HFFc6 (cell line): Measurements from ENCODE around the gene PIGO. TPM values are rescaled to one million over a fixed set of nuclear protein-coding genes. Genes with fewer than 3 reads are reported as not detected.
A peak's percentile ranks its signal among the peaks of the same experiment; 100 is the strongest.

Source experiments
- DNase-seq: peaks from one replicate; pipeline ENCODE4 v3.0.0-alpha.2; 2018
- H3K27ac Mint-ChIP-seq: 2 replicates; pipeline ENCODE4 v1.8.0; 2020; ENCODE audit warnings: mild to moderate bottlenecking, mixed read lengths
- H3K27me3 Mint-ChIP-seq: 2 replicates; pipeline ENCODE4 v1.8.0; 2021; ENCODE audit warnings: mild to moderate bottlenecking, moderate library complexity, mixed read lengths; ENCODE audit not compliant: insufficient read depth
- H3K36me3 Mint-ChIP-seq: 2 replicates; pipeline ENCODE4 v1.8.0; 2021; ENCODE audit warnings: low read depth, mixed read lengths
- H3K4me1 Mint-ChIP-seq: 2 replicates; pipeline ENCODE4 v1.8.0; 2020; ENCODE audit warnings: low read depth, mixed read lengths
- H3K4me3 Mint-ChIP-seq: 2 replicates; pipeline ENCODE4 v1.8.0; 2020; ENCODE audit warnings: mild to moderate bottlenecking, moderate library complexity, mixed read lengths
- H3K9me3 Mint-ChIP-seq: 2 replicates; pipeline ENCODE4 v1.8.0; 2020; ENCODE audit warnings: mild to moderate bottlenecking, mixed read lengths
- total RNA-seq, 6 experiments: library from RNA; stranded (reverse); fragmentation: NEBNext Ultra II Directional; extraction: Animal tissue kit (Norgen Biotek cat#: 25700); gene quantifications; 2 replicates in 1 of 6; 3 replicates in 5 of 6; pipeline ENCODE4 v1.2.3, GENCODE V29; 2021
- TF ChIP-seq, protein P1 (sequence below): fragments of 200-600 bp; sonication (generic); IDR thresholded peaks from 2 replicates; pipeline ENCODE4 v1.5.0; 2021; ENCODE audit warnings: antibody characterized with exemption, mild to moderate bottlenecking

PIGO gene
- total RNA-seq, 6 experiments from 2014 or later: 23.0 to 30.3 (median 28.3) TPM

DNA sequence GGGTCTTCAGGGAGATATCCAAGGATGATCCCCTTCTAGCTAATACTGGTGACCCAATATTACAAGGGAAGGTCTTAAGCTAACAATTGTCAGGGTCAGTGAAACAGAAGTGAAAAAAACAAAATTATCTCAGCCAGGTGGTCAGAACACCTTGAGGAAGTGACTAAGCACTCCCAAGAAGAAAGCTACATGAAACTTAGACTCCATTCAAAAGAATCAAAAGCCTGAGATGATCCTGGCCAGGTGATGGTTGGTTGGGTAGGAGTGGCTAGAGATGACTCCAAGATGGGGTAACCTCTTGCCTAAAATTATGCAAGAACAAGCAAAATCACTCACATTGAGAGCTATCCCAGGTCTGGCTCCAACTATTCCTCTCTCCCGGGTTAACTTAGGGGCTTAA, 29.3 kb downstream of the PIGO start:
- TF ChIP-seq, protein P1, sequence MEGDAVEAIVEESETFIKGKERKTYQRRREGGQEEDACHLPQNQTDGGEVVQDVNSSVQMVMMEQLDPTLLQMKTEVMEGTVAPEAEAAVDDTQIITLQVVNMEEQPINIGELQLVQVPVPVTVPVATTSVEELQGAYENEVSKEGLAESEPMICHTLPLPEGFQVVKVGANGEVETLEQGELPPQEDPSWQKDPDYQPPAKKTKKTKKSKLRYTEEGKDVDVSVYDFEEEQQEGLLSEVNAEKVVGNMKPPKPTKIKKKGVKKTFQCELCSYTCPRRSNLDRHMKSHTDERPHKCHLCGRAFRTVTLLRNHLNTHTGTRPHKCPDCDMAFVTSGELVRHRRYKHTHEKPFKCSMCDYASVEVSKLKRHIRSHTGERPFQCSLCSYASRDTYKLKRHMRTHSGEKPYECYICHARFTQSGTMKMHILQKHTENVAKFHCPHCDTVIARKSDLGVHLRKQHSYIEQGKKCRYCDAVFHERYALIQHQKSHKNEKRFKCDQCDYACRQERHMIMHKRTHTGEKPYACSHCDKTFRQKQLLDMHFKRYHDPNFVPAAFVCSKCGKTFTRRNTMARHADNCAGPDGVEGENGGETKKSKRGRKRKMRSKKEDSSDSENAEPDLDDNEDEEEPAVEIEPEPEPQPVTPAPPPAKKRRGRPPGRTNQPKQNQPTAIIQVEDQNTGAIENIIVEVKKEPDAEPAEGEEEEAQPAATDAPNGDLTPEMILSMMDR: no peak
- Mint-ChIP-seq H3K27ac (peak overlapping the region; percentile 15; the same call in 1 of the 2 replicates), H3K4me3 (no peak overlapping the region), H3K27me3 (no peaks in the 10 kb centered on the region; the same call in none of the 2 replicates), H3K4me1 (peaks cover 45% of the 10 kb centered on the region), H3K9me3 (no peaks in the 10 kb centered on the region), H3K36me3 (peaks cover 67% of the 10 kb centered on the region)
- DNase-seq: no peak

DNA sequence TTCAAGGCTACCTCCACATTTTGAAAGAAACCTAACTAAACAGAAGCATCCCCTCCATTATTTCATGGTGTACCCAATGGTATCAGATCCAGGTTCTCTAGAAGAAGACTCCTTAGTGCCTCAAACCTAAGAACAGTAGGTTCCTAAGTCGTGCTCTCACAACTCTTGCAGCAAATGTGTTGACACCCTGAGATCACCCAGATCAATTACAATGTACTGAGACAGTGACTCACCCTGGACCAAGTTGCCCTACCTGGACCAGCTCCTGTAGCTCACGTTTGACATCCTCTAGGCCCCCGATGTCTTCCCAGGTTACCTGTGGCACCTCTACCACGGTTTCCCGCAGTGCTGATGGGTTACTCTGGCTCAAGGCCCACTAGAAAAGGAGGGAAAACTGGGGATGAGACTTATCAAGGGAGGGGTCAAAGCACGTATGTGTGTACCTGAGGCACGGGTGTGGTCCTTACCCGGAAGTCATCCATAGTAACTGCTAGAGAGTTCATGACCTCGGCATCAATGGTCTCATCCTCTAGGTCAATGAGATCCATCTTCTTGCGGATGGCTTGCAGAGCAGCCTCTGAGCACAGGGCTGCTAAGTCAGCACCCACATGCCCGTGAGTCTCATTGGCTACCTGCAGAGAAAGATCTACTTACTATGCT, 35.7 kb downstream of the PIGO start:
- Mint-ChIP-seq H3K27ac (no peak overlapping the region; the same call in 1 of the 2 replicates), H3K36me3 (peaks cover 77% of the 10 kb centered on the region), H3K4me1 (no peaks in the 10 kb centered on the region), H3K27me3 (peaks cover 12% of the 10 kb centered on the region), H3K4me3 (no peak overlapping the region), H3K9me3 (no peaks in the 10 kb centered on the region)
- TF ChIP-seq, protein P1: no peak
- no peak for DNase-seq

DNA sequence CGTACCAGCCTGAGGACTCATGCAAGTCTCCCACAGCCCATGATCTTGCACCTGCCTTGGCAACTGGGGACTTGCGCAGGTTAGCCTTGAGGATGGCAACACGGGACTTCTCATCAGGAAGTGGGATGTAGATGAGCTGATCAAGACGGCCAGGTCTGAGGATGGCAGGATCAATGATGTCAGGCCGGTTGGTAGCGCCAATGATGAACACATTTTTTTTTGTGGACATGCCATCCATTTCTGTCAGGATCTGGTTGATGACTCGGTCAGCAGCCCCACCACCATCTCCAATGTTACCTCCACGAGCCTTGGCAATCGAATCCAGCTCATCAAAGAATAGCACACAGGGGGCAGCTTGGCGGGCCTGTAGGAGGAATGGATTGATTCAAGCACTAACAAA, 37.0 kb downstream of the PIGO start:
- H3K27me3 Mint-ChIP-seq: peaks cover 12% of the 10 kb centered on the region
- H3K4me1 Mint-ChIP-seq: no peaks in the 10 kb centered on the region
- H3K36me3 Mint-ChIP-seq: peaks cover 82% of the 10 kb centered on the region
- no peak overlapping the region for H3K4me3 Mint-ChIP-seq
- no peak for DNase-seq
- H3K27ac Mint-ChIP-seq: peak overlapping the region; percentile 60
- H3K9me3 Mint-ChIP-seq: no peaks in the 10 kb centered on the region
- TF ChIP-seq, protein P1: no peak

DNA sequence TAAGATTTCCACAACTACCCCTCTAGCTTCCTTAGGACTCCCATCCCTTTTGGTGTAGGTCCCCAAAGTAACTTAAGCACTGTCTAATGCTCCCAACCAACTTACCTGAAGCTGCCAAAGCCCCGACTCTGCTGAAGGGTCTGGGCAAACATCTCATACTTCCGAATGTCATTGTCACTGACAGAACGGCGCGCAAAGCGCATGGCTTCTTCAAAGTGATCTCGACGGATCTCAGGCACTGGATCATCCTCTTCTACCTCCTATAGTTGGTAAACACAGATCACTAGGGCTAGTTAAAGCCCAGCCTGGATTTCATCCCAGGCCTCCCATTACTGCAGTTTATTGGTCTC, 39.1 kb downstream of the PIGO start:
- Mint-ChIP-seq H3K27me3 (peaks cover 12% of the 10 kb centered on the region), H3K27ac (no peak overlapping the region; the same call in 1 of the 2 replicates), H3K36me3 (peaks cover 68% of the 10 kb centered on the region), H3K4me3 (no peak overlapping the region), H3K4me1 (no peaks in the 10 kb centered on the region), H3K9me3 (no peaks in the 10 kb centered on the region)
- no peak for DNase-seq
- TF ChIP-seq, protein P1: no peak

DNA sequence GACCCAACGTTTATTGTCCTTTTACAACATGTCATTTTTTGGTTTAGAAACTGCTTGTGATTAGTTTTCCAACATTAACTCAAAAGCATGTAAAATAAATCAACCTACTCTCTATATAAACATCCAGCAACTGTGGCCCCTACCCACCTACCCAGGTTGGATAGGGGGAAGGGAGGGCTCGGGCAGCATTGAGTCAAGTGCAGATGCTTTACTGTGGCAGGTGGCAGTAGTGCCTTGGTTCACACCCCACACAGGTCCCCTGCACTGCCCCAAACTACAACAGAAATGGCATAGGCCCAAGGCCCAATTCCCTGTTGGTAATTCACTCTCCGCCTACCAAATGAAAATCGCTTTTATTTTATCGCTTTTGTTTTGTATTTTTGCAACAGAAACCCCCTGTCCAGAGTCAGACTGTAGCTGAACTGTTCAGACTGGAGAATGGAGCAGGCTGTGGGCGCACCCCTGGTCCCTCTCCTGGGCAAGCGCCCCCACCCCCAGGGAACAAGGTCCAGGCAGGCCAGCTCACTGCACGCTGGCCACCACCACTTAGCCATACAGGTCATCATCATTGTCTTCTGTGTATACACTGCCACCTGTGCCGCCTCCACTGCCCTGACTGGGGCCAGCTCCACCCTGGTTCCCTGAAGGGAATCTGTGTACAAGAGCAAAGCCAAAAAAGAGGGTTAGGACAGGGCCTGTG, 39.7 kb downstream of the PIGO start:
- TF ChIP-seq, protein P1: no peak
- Mint-ChIP-seq H3K27ac (no peak overlapping the region), H3K27me3 (peaks cover 12% of the 10 kb centered on the region), H3K36me3 (peaks cover 63% of the 10 kb centered on the region), H3K4me1 (no peaks in the 10 kb centered on the region), H3K4me3 (no peak overlapping the region), H3K9me3 (no peaks in the 10 kb centered on the region)
- no peak for DNase-seq
